DMS53 treated with DMSO at 0.1 percent for 48 hours (cell line): ENCODE measurements around the gene PEX10.
"Not testable (repeated sequence)": the region's sequence is repeated elsewhere in the genome, so short reads cannot be mapped to it uniquely, and the experiment has no call there.

ENCODE experiments used
- DNase-seq: peaks from one replicate; lab custom pipeline; 2025; ENCODE audit not compliant: unreplicated experiment; lab: John Stamatoyannopoulos, UW

The PEX10 gene

GRCh38 chr1:2412395-2412772, at the start of gene PEX10:
Gene PEX10, minus strand, starts transcription at chr1:2412564. Its CDS starts 62 bp downstream, at chr1:2412502.
- peak; percentile 88 for DNase-seq

GRCh38 chr1:2460996-2461751, 48.8 kb upstream of the PEX10 start:
- no peak for DNase-seq

- DNase-seq = no peak
Observed at GRCh38 chr1:2460203-2460602, 47.8 kb upstream of the PEX10 start.

- DNase-seq = no peak
Observed at GRCh38 chr1:2459757-2460156, 47.4 kb upstream of the PEX10 start.

DNA sequence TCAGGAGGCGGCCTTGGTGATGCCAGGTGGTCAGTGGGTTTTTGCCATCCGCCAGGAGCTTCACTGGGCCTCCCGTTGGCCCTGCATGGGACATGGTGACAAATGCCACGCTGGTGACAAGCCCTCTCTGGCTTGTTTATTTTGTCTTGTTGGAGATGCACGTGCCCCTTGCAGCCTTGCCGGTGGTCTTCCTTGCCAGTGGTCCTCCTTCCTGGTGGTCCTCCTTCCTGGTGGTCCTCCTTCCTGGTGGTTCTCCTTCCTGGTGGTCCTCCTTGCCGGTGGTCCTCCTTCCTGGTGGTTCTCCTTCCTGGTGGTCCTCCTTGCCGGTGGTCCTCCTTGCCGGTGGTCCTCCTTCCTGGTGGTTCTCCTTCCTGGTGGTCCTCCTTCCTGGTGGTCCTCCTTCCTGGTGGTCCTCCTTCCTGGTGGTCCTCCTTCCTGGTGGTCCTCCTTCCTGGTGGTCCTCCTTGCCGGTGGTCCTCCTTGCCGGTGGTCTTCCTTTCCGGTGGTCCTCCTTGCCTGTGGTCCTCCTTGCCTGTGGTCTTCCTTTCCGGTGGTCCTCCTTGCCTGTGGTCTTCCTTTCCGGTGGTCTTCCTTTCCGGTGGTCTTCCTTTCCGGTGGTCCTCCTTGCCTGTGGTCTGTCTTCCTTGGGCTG, 46.9 kb upstream of the PEX10 start:
- DNase-seq = not testable (repeated sequence)

- DNase-seq = no peak
Observed at GRCh38 chr1:2458687-2459086, 46.3 kb upstream of the PEX10 start.

DNA sequence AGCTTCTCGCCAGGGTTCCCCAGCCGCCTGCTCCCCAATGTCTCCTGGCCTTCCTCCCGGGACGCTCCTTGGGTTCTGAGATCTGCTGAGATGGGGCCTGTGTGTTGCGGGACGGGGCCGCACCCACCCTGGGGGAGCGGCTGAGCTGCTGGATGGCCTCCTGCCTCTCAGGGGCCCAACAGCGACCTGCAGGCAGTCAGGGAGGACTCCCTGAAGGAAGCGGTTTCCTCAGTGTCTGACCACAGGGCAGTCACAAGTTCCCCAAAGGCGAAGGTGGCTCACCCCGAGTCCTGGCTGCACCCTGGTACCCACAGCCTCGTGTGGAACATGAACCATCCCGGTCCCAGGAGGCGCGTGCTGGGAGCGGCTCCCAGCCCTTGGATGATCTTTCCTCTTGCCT, 45.1 kb upstream of the PEX10 start:
- no peak for DNase-seq

GRCh38 chr1:2455757-2456156, 43.4 kb upstream of the PEX10 start:
- no peak for DNase-seq

GRCh38 chr1:2454227-2454626, 41.9 kb upstream of the PEX10 start:
- DNase-seq = no peak

GRCh38 chr1:2452932-2453315, 40.6 kb upstream of the PEX10 start:
- DNase-seq = no peak

DNA sequence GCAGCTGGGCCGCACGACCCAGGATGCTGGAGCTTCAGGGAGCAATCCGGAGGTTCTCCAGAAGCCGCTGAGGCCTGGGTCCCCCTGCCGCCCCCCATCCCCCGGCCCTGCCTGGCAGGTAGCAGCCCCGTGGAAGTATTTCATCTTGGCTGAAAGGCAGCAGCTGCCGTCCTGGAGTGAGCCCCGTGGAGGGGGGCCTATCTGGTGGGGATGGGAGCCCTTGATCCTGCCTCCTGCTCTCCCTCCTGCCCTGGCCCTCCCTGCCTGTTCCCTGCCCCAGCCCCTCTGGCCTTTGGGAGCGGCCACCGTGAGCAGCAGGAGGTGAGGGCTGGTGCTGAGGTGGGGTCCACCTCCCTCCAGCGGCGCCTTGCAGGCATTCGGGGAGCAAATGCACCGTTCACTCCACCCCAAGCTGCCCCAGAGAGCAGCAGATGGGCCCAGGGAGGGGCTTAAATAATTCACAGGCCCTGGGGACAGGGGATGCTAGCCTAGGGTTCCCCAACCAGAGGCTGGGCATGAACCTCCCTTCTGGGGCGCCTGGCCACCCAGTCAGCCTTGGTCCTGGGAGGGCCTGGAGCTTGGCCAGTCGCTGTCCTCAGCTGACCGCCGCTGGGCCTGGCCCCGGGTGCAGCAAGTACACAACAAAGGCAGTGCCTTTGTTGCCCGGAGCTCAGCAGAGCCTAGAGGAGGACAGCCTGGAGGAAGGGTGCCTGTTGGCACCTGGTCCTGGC, 40.0 kb upstream of the PEX10 start:
- DNase-seq = no peak

DNA sequence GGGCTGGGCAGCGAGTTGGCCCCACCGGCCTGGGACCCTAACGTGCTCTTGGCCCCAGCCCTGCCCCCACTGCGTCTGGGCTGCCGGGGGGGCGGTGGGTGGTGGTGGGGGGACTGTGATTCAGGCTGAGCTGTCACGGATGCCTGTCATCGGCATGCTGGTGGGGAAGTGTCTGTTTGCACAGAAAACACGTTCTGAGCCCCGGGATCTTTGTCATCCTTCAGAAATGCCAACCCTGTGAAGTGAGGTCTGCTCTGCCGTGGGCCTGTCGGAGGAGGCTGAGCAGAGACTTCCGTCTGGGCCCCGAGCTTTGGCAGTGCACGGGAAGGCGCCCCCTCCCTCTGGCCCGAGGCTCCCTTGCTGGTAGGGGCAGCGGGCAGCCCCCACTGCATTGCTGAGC, 39.4 kb upstream of the PEX10 start:
- no peak for DNase-seq

GRCh38 chr1:2449636-2450454, 37.5 kb upstream of the PEX10 start:
- no peak for DNase-seq

DNA sequence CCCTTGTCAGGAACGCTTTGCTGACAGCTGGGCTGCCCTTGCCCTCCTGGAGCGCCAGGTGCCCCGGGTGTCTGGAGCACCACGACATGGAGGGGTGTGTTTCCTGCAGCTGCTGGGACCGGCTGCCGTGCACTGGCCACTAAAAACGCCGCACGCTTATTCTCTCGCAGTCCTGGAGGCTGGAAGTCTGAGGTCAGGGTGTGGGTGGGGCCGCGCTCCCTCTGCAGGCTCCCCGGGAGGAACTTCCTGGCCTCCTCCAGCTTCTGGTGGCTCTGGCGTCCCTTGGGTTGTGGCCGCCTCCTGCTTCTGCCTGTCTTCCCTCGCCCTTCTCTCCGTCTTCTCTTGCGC, 35.7 kb upstream of the PEX10 start:
- DNase-seq = peak; percentile 37

GRCh38 chr1:2447276-2448097, 35.1 kb upstream of the PEX10 start:
- DNase-seq = no peak

DNA sequence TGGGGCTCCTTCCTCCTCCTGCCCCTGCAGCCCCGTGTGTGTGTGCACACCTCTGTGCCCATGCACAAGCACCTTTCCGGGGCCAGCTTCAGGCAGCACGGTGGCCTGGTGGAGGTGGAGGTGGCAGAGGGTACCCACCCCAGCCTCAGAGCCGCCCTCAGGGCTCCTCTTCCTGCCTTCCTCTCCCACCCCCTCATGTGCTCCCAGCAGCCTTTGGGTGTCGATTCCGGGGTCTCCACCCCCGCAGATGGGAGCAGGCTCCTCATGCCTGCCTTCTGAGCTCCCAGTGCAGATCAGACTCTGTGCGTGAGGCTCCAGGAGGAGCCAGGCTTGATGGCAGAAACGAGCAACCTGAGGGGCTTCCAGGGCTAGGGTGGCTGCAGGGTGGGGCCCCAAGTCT, 34.5 kb upstream of the PEX10 start:
- no peak for DNase-seq

DNA sequence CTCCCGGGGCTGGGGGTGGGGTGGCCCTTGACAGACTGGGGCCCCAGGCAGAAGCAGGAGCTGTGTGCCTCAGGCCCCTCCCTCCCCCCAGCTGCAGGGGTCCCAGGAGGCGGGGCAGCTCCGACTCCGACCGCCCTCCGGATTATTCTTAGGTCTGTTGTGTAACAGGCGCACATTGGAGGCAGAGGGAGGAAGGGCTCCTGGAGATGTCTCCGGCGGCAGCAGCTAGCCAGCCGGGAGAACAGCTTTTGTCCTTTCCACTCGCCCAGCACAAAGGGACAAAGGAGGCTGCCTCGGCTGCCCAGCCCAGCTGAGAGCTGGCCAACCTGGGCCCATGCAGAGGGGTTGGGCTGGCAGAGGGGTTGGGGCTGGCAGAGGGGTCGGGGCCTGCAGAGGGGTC, 34.0 kb upstream of the PEX10 start:
- no peak for DNase-seq

- DNase-seq = no peak
Observed at GRCh38 chr1:2445823-2446215, 33.5 kb upstream of the PEX10 start.

- DNase-seq = no peak
Observed at GRCh38 chr1:2445162-2445822, 32.9 kb upstream of the PEX10 start.

DNA sequence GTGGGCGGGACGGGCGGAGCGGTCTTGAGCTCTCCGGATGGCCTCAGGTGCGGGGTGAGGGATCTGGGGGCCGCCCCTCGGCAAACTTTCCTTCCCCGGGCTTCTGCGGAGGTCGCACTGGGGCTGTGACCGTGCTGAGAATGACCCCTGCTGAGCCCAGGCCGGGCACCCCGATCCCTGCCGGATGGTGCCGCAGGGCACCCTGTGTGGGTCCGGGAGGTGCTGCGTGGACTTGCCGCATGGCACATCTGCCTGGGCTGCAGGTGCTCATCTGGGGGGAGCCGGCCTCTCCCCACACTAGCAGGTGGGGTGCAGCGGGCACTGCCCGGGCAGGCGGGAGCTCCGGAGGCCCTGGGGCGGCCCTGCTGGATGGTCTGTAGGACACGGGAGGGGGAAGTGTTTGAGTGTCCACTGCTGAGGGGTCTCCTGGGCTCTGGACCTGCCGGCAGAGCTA, 31.8 kb upstream of the PEX10 start:
- no peak for DNase-seq
